Activated CD8-positive, alpha-beta T cell treated with anti-CD3 and anti-CD28 coated beads for 36 hours (primary cell): ENCODE measurements around the gene PASD1. TPM values are rescaled to one million over a fixed set of nuclear protein-coding genes. Genes with fewer than 3 reads are reported as not detected.
"Not testable (repeated sequence)": the region's sequence is repeated elsewhere in the genome, so short reads cannot be mapped to it uniquely, and the experiment has no call there.

Experiments used
- ATAC-seq: fragments of 200-7000 bp; cut with Tn5 transposase; one replicate; pipeline ENCODE4 v1.10.0; 2021; ENCODE audit warnings: mild to moderate bottlenecking, moderate library complexity
- CTCF ChIA-PET: fragments of 350-600 bp; sonication (Branson Sonifier 250); formaldehyde crosslinking; loops from one replicate; lab custom pipeline; 2021; ENCODE audit warnings: antibody characterized with exemption; lab: Charles Lee
- POLR2A ChIA-PET: fragments of 350-600 bp; sonication (Branson Sonifier 250); formaldehyde crosslinking; loops from one replicate; lab custom pipeline; 2021; ENCODE audit warnings: antibody characterized with exemption; lab: Charles Lee
- DNase-seq: peaks from one replicate; pipeline ENCODE4 v3.0.0-alpha.2; 2020
- H3K27ac Mint-ChIP-seq: one replicate; pipeline ENCODE4 v1.8.0; 2021; ENCODE audit warnings: mild to moderate bottlenecking, mixed read lengths
- H3K27me3 Mint-ChIP-seq: one replicate; pipeline ENCODE4 v1.8.0; 2021; ENCODE audit warnings: mixed read lengths
- H3K36me3 Mint-ChIP-seq: one replicate; pipeline ENCODE4 v1.8.0; 2021; ENCODE audit warnings: low read depth, mixed read lengths
- H3K4me1 Mint-ChIP-seq: one replicate; pipeline ENCODE4 v1.8.0; 2021; ENCODE audit warnings: low read depth, mixed read lengths
- H3K4me3 Mint-ChIP-seq: one replicate; pipeline ENCODE4 v1.8.0; 2021; ENCODE audit warnings: mild to moderate bottlenecking, moderate library complexity, mixed read lengths
- H3K9me3 Mint-ChIP-seq: one replicate; pipeline ENCODE4 v1.8.0; 2021; ENCODE audit warnings: mixed read lengths
- CTCF ChIP-seq: fragments of 200-600 bp; IDR thresholded peaks from one replicate; pipeline ENCODE4 v1.8.0; 2022; ENCODE audit warnings: antibody characterized with exemption, mild to moderate bottlenecking
- intact Hi-C: fragments of 100-400 bp; cut with micrococcal nuclease; formaldehyde crosslinking; loops from one replicate; pipeline ENCODE4 v1.10.0; 2022
- total RNA-seq, 2 experiments: library from RNA; stranded (reverse); gene quantifications; one replicate each; pipeline ENCODE4 v1.2.3, GENCODE V29; 2021

The PASD1 gene
- total RNA-seq, 2 experiments from 2014 or later = not detected

- no peak for TF ChIP-seq CTCF
- Mint-ChIP-seq H3K27me3 (peaks cover 1% of the 10 kb centered on the region), H3K4me1 (no peaks in the 10 kb centered on the region), H3K9me3 (no peaks in the 10 kb centered on the region), H3K4me3 (no peak overlapping the region), H3K27ac (no peak overlapping the region), H3K36me3 (no peaks in the 10 kb centered on the region)
- CTCF ChIA-PET = no interaction called here
- ATAC-seq (no peak), DNase-seq (no peak)
- intact Hi-C loops = no loop called here
- POLR2A ChIA-PET = no interaction called here
Measured at GRCh38 chrX:151552743-151553142, 10.7 kb upstream of the PASD1 start.

- not testable (repeated sequence) for H3K36me3 Mint-ChIP-seq
Measured at GRCh38 chrX:151555301-151555700, 8.2 kb upstream of the PASD1 start.

GRCh38 chrX:151562485-151562884 lies 990 bp upstream of the PASD1 start:
- H3K9me3 Mint-ChIP-seq, H3K27me3 Mint-ChIP-seq, CTCF ChIA-PET, H3K4me1 Mint-ChIP-seq, DNase-seq, ATAC-seq, H3K36me3 Mint-ChIP-seq, POLR2A ChIA-PET, H3K4me3 Mint-ChIP-seq, H3K27ac Mint-ChIP-seq, intact Hi-C loops: not testable (repeated sequence)

More at GRCh38 chrX:151555301-151555700, 8.2 kb upstream of the PASD1 start:
- H3K27me3 Mint-ChIP-seq, intact Hi-C loops, H3K27ac Mint-ChIP-seq, DNase-seq, POLR2A ChIA-PET, CTCF ChIA-PET, H3K9me3 Mint-ChIP-seq, H3K4me3 Mint-ChIP-seq, H3K4me1 Mint-ChIP-seq, ATAC-seq: not testable (repeated sequence)

- not testable (repeated sequence) for H3K27ac Mint-ChIP-seq
Measured at GRCh38 chrX:151563003-151563402, 472 bp upstream of the PASD1 start.

DNA sequence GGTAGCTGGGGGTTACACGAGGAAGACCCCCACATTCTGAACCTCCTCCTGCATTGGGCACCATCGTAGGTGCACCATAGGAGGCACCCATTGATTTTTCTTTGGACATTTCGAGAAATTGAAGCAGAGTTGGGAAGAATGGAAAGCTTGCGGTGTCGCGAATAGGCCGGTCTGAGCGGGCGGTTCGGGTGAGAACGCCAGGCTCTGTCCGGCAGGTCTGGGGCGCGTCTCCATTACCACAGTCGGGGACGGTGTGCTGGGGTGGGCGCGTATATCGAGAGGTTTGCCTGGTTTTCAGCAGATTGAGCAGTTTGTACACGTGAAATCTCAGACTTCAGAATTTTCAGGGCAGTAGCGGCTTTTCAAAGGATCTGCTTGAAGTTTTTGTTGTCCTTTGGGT lies 560 bp downstream of the PASD1 start:
- Mint-ChIP-seq H3K27ac (no peak overlapping the region), H3K27me3 (no peaks in the 10 kb centered on the region), H3K36me3 (no peaks in the 10 kb centered on the region), H3K4me3 (no peak overlapping the region), H3K9me3 (no peaks in the 10 kb centered on the region), H3K4me1 (no peaks in the 10 kb centered on the region)
- TF ChIP-seq CTCF = no peak
- ChIA-PET POLR2A (no interaction called here), CTCF (no interaction called here)
- ATAC-seq (no peak), DNase-seq (no peak)
- intact Hi-C loops = no loop called here

More at GRCh38 chrX:151563003-151563402, 472 bp upstream of the PASD1 start:
- CTCF ChIA-PET, H3K27me3 Mint-ChIP-seq, H3K36me3 Mint-ChIP-seq, H3K4me3 Mint-ChIP-seq, ATAC-seq, intact Hi-C loops, H3K4me1 Mint-ChIP-seq, H3K9me3 Mint-ChIP-seq, POLR2A ChIA-PET, DNase-seq: not testable (repeated sequence)

DNA sequence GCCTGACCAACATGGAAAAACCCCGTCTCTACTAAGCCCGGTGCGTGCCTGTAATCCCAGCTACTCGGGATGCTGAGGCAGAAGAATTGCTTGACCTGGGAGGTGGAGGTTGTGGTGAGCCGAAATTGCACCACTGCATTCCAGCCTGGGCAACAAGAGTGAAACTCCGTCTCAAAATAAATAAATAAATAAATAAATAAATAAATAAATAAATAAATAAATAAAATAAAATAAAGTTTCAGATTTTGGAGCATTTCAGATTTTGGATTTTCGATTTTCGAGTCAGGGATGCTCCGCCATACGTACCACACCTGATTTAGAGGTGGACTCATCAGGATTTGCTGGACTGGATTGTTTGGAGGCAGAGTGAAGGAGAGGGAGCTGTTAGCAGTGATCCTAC lies 3.4 kb downstream of the PASD1 start:
- ATAC-seq, H3K4me1 Mint-ChIP-seq, H3K9me3 Mint-ChIP-seq, intact Hi-C loops, H3K27me3 Mint-ChIP-seq, H3K4me3 Mint-ChIP-seq, CTCF ChIA-PET, H3K27ac Mint-ChIP-seq, H3K36me3 Mint-ChIP-seq, POLR2A ChIA-PET, DNase-seq: not testable (repeated sequence)

GRCh38 chrX:151570561-151570960 lies 7.1 kb downstream of the PASD1 start:
- ATAC-seq (no peak), DNase-seq (no peak)
- ChIA-PET CTCF (no interaction called here), POLR2A (no interaction called here)
- H3K4me3 Mint-ChIP-seq = no peak overlapping the region
- H3K4me1 Mint-ChIP-seq = no peaks in the 10 kb centered on the region
- H3K27ac Mint-ChIP-seq = no peak overlapping the region
- H3K27me3 Mint-ChIP-seq = peaks cover 6% of the 10 kb centered on the region
- H3K36me3 Mint-ChIP-seq = no peaks in the 10 kb centered on the region
- intact Hi-C loops = no loop called here
- H3K9me3 Mint-ChIP-seq = no peaks in the 10 kb centered on the region
- no peak for TF ChIP-seq CTCF

DNA sequence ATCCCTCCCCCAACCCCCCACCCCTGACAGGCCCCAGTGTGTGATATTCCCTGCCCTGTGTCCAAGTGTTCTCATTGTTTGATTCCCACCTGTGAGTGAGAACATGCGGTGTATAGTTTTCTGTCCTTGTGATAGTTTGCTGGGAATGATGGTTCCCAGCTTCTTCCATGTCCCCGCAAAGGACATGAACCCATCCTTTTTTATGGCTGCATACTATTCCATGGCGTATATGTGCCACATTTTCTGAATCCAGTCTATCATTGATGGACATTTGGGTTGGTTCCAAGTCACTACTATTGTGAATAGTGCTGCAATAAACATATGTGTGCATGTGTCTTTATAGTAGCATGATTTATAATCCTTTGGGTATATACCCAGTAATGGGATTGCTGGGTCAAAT lies 29.9 kb downstream of the PASD1 start:
- CTCF ChIA-PET, H3K27me3 Mint-ChIP-seq, H3K27ac Mint-ChIP-seq, H3K36me3 Mint-ChIP-seq, ATAC-seq, POLR2A ChIA-PET, H3K4me3 Mint-ChIP-seq, H3K9me3 Mint-ChIP-seq, DNase-seq, intact Hi-C loops, H3K4me1 Mint-ChIP-seq: not testable (repeated sequence)
